ENCODE data around the gene OR4D1. TPM values are rescaled to one million over a fixed set of nuclear protein-coding genes. Genes with fewer than 3 reads are reported as not detected.

Gene OR4D1
- total RNA-seq, 1 donor from 2014 or later: not detected

GRCh38 chr17:58189436-58190146 lies 41.4 kb downstream of the OR4D1 start:
- H3K27me3 ChIP-seq: no peaks in the 10 kb centered on the region
- no peaks in the 10 kb centered on the region for H3K9me3 ChIP-seq
- no peaks in the 10 kb centered on the region for H3K36me3 ChIP-seq
- TF ChIP-seq POLR2A (IDR thresholded peaks at IDR 0.05): no peak
- TF ChIP-seq POLR2AphosphoS5 (IDR thresholded peaks at IDR 0.05; ENCODE audit: insufficient read depth in 1 of 2, low read depth in 1 of 2): no peak
- TF ChIP-seq CTCF (IDR thresholded peaks at IDR 0.05): no peak
- no peak for DNase-seq (ENCODE audit: extremely low spot score in 2 of 2)
- H3K4me3 ChIP-seq: no peak overlapping the region
- intact Hi-C loops (cut with DNase I): loop anchor here (5.0 kb wide), 1 partner anchor 898 kb away; no protein-coding TSS in a partner anchor
- no peak overlapping the region for H3K27ac ChIP-seq
- H3K4me1 ChIP-seq: no peaks in the 10 kb centered on the region

- no peak for DNase-seq (ENCODE audit: extremely low spot score in 2 of 2)
- Histone ChIP-seq H3K27ac (no peak overlapping the region), H3K36me3 (no peaks in the 10 kb centered on the region), H3K27me3 (no peaks in the 10 kb centered on the region), H3K4me3 (no peak overlapping the region), H3K4me1 (no peaks in the 10 kb centered on the region), H3K9me3 (no peaks in the 10 kb centered on the region)
- intact Hi-C loops (cut with DNase I): loop anchor here (5.0 kb wide), 1 partner anchor 896 kb away; no protein-coding TSS in a partner anchor
- TF ChIP-seq POLR2AphosphoS5 (IDR thresholded peaks at IDR 0.05; ENCODE audit: insufficient read depth in 1 of 2, low read depth in 1 of 2) (no peak), POLR2A (IDR thresholded peaks at IDR 0.05) (no peak), CTCF (IDR thresholded peaks at IDR 0.05) (no peak)
Observed at GRCh38 chr17:58191241-58191896, 43.2 kb downstream of the OR4D1 start.

GRCh38 chr17:58192612-58193011 lies 44.4 kb downstream of the OR4D1 start, which contains the start of gene EPX:
EPX (plus strand) TSS chr17:58192726; CDS start chr17:58192847, 121 bp downstream.
- no peaks in the 10 kb centered on the region for H3K9me3 ChIP-seq
- no peaks in the 10 kb centered on the region for H3K4me1 ChIP-seq
- no peak for TF ChIP-seq POLR2AphosphoS5 (IDR thresholded peaks at IDR 0.05; ENCODE audit: insufficient read depth in 1 of 2, low read depth in 1 of 2)
- TF ChIP-seq POLR2A (IDR thresholded peaks at IDR 0.05): no peak
- TF ChIP-seq CTCF (IDR thresholded peaks at IDR 0.05): no peak
- no peaks in the 10 kb centered on the region for H3K27me3 ChIP-seq
- H3K36me3 ChIP-seq: no peaks in the 10 kb centered on the region
- no peak within 1 kb of the TSS for H3K4me3 ChIP-seq
- intact Hi-C loops (cut with DNase I): loop anchor here (5.0 kb wide), 1 partner anchor 895 kb away; no protein-coding TSS in a partner anchor
- DNase-seq (ENCODE audit: extremely low spot score in 2 of 2): no peak
- no peak within 1 kb of the TSS for H3K27ac ChIP-seq

GRCh38 chr17:58193641-58194255 lies 45.6 kb downstream of the OR4D1 start:
- intact Hi-C loops (cut with DNase I): loop anchor here (5.0 kb wide), 1 partner anchor 894 kb away; no protein-coding TSS in a partner anchor
- no peak for TF ChIP-seq POLR2A (IDR thresholded peaks at IDR 0.05)
- TF ChIP-seq POLR2AphosphoS5 (IDR thresholded peaks at IDR 0.05; ENCODE audit: insufficient read depth in 1 of 2, low read depth in 1 of 2): no peak
- TF ChIP-seq CTCF (IDR thresholded peaks at IDR 0.05): no peak
- H3K36me3 ChIP-seq: no peaks in the 10 kb centered on the region
- no peaks in the 10 kb centered on the region for H3K9me3 ChIP-seq
- H3K4me1 ChIP-seq: no peaks in the 10 kb centered on the region
- no peaks in the 10 kb centered on the region for H3K27me3 ChIP-seq
- no peak overlapping the region for H3K4me3 ChIP-seq
- DNase-seq (ENCODE audit: extremely low spot score in 2 of 2): no peak
- no peak overlapping the region for H3K27ac ChIP-seq

Data from vagina (tissue), 2 donors.